GM12892 (cell line): ENCODE results near the gene TNNC1.

Experiments used
- DNase-seq: peaks from one replicate; pipeline ENCODE4 v3.0.0; 2011; ENCODE audit not compliant: insufficient read length
- FAIRE-seq: peaks from 2 replicates; lab custom pipeline; 2011; peaks lifted over from hg19 to GRCh38; lab: Jason Lieb, UNC
- POLR2A ChIP-seq: IDR thresholded peaks from 2 replicates; pipeline ENCODE4 v1.6.1; 2011; ENCODE audit warnings: low read depth, low read length, control low read depth
- POLR2AphosphoS5 ChIP-seq: IDR thresholded peaks from 2 replicates; pipeline ENCODE4 v1.6.1; 2011; ENCODE audit warnings: low read depth, low read length, control low read depth
- TAF1 ChIP-seq: IDR thresholded peaks from 2 replicates; pipeline ENCODE4 v1.6.1; 2011; ENCODE audit warnings: low read depth, mild to moderate bottlenecking, control low read depth, low read length, borderline replicate concordance

The TNNC1 gene

DNA sequence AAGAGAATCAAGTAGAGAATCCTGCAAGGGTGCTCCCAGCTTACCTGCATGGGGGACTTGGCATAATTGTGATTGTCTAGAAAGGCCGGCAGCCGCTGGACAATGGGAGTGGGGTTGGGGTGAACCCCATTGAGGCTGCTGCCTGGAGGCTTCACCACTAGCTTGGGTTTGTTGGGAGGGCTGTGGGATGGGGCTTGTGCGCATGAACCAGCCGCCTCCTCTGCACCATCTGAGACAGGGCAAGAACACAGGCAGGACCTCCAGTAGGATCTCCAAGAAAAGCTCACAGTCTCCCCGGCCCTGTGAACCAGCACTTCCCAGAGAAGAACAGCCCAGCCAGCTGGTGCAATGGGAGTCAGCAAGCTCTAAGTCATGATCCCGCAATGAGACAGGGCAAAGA lies 48.8 kb downstream of the TNNC1 start:
- FAIRE-seq (no peak), DNase-seq (no peak)
- TF ChIP-seq TAF1 (no peak), POLR2A (no peak), POLR2AphosphoS5 (no peak)

DNA sequence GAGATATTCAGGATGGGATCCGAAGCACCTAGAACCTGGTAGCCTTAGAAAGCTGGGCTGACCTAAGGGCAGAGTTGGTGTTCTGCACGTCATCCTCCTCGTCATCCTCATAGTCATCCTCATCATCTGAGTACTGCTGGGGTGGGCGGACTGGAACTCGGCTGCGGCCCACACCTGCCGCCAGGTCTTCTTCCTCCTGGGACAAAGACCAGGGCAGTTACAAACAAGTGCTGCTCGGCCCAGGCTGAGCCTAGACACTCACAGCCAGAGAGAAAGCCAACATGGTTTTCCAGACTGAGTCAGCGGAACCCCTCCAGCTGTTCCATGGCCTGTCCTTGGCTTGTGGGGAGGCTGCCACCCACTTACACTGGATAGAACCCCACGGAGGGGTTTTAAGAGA lies 49.5 kb downstream of the TNNC1 start:
- FAIRE-seq (no peak), DNase-seq (no peak)
- TF ChIP-seq POLR2A: no peak
- TF ChIP-seq POLR2AphosphoS5: no peak
- no peak for TF ChIP-seq TAF1

DNA sequence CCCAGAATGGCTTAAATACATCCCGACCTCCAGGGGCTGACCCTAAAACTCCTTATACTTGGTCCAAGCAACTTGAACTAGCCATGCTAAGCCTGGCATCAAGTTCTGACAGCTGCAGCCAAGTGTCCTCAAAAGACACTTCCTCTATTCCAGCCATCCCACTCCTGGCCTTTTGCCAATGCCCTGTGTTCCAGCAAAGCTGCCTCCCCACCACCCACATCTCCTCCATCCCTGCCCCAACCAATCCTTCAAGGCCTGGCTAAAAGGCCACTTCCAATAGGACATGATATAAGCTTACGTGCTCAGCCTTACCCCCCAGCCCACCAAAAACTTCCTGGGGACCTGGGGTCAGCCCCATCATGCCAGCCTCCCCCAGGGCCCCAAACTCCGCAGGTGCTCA lies 49.9 kb downstream of the TNNC1 start:
- FAIRE-seq (no peak), DNase-seq (no peak)
- TF ChIP-seq TAF1: no peak
- no peak for TF ChIP-seq POLR2AphosphoS5
- TF ChIP-seq POLR2A: no peak

DNA sequence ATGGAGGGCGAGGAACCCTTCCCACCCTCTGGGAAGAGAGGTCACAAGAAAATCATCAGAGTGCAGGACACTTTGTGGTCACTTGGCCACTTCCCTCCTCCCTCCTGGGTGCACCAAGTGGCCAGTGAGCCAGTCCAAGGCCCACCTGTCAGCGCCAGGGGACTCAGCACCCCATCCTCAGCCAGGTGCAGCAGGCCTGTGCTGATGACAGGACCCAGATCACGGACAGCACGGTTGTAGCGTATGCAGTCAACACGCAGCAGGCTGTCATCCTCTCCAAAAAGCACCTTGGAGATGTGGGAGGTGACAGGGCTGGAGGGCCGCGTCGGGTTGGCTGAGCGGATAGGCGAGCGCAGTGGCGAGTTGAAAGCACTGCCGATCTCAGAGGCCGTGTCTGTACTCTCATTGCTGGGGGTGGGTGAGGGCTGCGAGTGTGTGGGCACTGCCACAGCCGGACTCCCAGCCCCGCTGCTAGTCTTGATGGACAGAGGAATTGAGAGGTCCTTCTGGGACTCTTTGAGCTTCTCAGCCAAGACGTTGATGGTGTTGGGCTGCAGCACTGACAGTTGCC lies 50.5 kb downstream of the TNNC1 start:
- no peak for TF ChIP-seq TAF1
- TF ChIP-seq POLR2AphosphoS5: no peak
- TF ChIP-seq POLR2A: no peak; the same call in 1 of the 2 replicates
- DNase-seq: no peak
- FAIRE-seq: no peak

DNA sequence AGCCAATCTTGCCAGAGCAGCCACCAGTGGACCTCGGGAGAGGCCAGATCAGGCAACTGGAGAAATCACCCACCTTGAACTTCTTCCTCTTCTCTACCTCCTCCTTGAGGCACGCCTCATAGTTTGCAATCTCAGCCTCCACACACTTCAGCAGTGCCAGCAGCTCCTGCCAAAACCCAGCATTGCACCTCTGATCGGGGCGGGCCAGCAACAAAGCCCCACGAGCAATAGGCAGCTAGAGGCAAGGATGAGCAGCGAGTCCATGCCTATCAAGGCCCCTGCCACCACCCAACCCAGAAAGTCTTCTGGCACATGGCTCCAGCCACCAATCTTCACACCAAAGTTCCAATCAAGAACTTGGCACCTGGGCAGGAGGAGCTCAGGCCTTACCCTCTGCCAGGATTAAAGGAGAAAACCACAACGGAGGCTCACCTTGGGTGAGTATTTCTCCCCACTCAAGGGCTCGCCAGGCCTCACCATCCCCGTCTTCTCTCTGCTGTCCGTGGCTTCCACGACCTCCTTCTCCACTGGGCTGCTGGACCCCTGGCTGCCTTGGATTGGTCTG lies 51.1 kb downstream of the TNNC1 start:
- DNase-seq (peak; percentile 12), FAIRE-seq (no peak)
- TF ChIP-seq POLR2A (no peak; the same call in 1 of the 2 replicates), TAF1 (no peak), POLR2AphosphoS5 (no peak)

DNA sequence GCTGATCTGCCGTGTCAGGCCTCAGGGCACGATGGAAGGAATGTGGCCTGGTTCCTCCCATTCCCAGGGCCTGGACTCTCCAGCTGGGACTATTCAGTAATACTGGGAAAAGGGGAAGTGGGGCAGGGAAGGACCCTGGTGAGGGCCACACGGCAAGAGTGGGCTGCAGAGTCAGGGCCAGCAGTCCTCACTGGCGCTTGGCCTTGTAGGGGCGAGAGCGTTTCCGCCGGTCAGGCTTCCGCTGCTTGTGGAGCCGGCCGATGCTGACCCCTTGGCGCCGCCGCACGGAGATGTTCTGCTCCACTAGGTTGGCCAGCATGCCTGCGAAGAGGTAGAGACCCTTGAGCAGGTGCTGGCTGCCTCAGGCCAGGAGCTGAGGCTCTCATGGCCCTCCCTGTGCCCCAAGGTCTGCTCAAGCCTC lies 51.7 kb downstream of the TNNC1 start:
- TF ChIP-seq TAF1: no peak
- no peak for TF ChIP-seq POLR2A
- no peak for TF ChIP-seq POLR2AphosphoS5
- DNase-seq (no peak), FAIRE-seq (no peak)

DNA sequence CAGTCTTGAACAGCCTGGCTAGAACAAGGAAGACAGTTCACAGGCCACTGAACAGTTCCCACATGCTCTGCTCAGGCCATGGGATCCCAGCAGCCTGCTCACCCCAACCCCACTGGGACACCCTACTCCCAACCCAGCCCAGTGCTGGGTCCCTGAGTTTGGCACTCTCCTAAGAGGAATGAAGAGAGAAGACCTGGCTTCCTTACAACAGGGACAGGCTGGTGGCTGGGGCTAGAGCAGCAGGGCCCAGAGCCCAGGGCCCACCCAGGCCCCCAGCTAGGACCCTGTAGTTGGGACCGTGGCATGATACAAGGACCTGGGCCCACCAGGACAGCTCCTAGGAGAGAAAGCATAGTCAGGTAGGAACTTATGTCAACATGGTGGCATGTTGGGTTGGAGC lies 52.3 kb downstream of the TNNC1 start:
- TF ChIP-seq TAF1: no peak
- no peak for TF ChIP-seq POLR2A
- TF ChIP-seq POLR2AphosphoS5: no peak
- DNase-seq: no peak
- no peak for FAIRE-seq
